OCI-LY3 (cell line): ENCODE data around the gene AP3S1.

Experiments used
- H2AFZ ChIP-seq: fragments of 200-600, 300-600 bp; shearing (Covaris generic); 2 replicates; pipeline ENCODE4 v1.6.0; 2014; ENCODE audit warnings: antibody characterized with exemption, low read depth, low read length
- H3K27ac ChIP-seq: fragments of 200-600, 300-600 bp; sonication (generic); 2 replicates; pipeline ENCODE4 v1.5.1; 2014; ENCODE audit warnings: mild to moderate bottlenecking, low read length, moderate library complexity, mixed read lengths
- H3K27me3 ChIP-seq: fragments of 200-600, 300-600 bp; sonication (generic); 2 replicates; pipeline ENCODE4 v1.6.1; 2014; ENCODE audit warnings: low read depth, low read length, mixed read lengths
- H3K36me3 ChIP-seq: fragments of 200-600, 300-600 bp; sonication (generic); replicated peaks from 2 replicates; pipeline ENCODE3; 2014; ENCODE audit warnings: low read depth, low read length, mixed read lengths
- H3K4me1 ChIP-seq: fragments of 300-600, 200-600 bp; sonication (generic); 2 replicates; pipeline ENCODE4 v1.6.1; 2014; ENCODE audit warnings: low read length, mixed read lengths
- H3K4me2 ChIP-seq: fragments of 200-600, 300-600 bp; sonication (generic); 2 replicates; pipeline ENCODE4 v1.6.1; 2014; ENCODE audit warnings: low read length, mixed read lengths
- H3K4me3 ChIP-seq: fragments of 300-600, 200-600 bp; sonication (generic); 2 replicates; pipeline ENCODE4 v1.5.1; 2014; ENCODE audit warnings: antibody characterized with exemption, mild to moderate bottlenecking, low read length, moderate library complexity
- H3K79me2 ChIP-seq: fragments of 300-600, 200-600 bp; shearing (Covaris generic); 2 replicates; pipeline ENCODE4 v1.6.1; 2014; ENCODE audit warnings: mild to moderate bottlenecking, low read length, mixed read lengths
- H3K9ac ChIP-seq: fragments of 300-600, 200-600 bp; shearing (Covaris generic); 2 replicates; pipeline ENCODE4 v1.6.0; 2014; ENCODE audit warnings: mild to moderate bottlenecking, low read length, moderate library complexity
- H3K9me3 ChIP-seq: fragments of 200-600, 300-600 bp; shearing (Covaris generic); 2 replicates; pipeline ENCODE4 v1.6.1; 2014; ENCODE audit warnings: low read length, mixed read lengths; ENCODE audit not compliant: insufficient read depth
- H4K20me1 ChIP-seq: fragments of 200-600, 300-600 bp; sonication (generic); 2 replicates; pipeline ENCODE4 v1.6.1; 2016; ENCODE audit warnings: low read length, mixed read lengths; ENCODE audit not compliant: insufficient read depth
- EZH2phosphoT487 ChIP-seq: fragments of 200-600 bp; shearing (Covaris generic); IDR thresholded peaks from 2 replicates; pipeline ENCODE4 v1.6.1; 2018; ENCODE audit warnings: antibody characterized with exemption, mixed run types, low read depth
- TF ChIP-seq, protein P1 (sequence below): fragments of 200-600, 300-600 bp; sonication (generic); IDR thresholded peaks from 2 replicates; pipeline ENCODE4 v1.5.1; 2014; ENCODE audit warnings: antibody characterized with exemption, low read length, low read depth

The AP3S1 gene

DNA sequence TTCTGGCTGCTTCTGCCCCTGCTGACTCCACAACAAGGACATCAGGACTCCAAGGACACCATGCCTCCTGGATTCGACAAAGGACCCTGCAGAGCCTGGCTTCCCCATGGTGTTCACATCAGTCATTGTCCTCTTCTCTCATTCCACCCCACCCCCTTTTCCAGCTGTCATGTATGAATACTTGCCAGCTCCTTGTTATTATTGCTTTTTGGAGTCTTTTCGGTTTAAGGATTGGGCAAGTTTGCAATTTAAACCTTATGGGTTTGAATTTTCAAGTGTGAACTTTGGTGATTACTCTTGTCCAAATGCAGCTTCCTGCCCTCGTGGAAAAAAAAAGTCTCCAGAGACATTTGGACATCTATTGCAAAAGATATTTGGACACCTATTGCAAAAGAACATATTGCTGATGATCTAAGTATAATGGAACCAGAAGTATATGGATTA lies 106.4 kb downstream of the AP3S1 start:
- Histone ChIP-seq H2AFZ (no peak overlapping the region), H3K4me1 (no peaks in the 10 kb centered on the region), H4K20me1 (no peaks in the 10 kb centered on the region), H3K27ac (no peak overlapping the region), H3K9ac (no peak overlapping the region), H3K79me2 (no peaks in the 10 kb centered on the region), H3K4me2 (no peak overlapping the region), H3K27me3 (no peaks in the 10 kb centered on the region), H3K36me3 (no peaks in the 10 kb centered on the region), H3K9me3 (no peaks in the 10 kb centered on the region), H3K4me3 (no peak overlapping the region)
- TF ChIP-seq, protein P1, sequence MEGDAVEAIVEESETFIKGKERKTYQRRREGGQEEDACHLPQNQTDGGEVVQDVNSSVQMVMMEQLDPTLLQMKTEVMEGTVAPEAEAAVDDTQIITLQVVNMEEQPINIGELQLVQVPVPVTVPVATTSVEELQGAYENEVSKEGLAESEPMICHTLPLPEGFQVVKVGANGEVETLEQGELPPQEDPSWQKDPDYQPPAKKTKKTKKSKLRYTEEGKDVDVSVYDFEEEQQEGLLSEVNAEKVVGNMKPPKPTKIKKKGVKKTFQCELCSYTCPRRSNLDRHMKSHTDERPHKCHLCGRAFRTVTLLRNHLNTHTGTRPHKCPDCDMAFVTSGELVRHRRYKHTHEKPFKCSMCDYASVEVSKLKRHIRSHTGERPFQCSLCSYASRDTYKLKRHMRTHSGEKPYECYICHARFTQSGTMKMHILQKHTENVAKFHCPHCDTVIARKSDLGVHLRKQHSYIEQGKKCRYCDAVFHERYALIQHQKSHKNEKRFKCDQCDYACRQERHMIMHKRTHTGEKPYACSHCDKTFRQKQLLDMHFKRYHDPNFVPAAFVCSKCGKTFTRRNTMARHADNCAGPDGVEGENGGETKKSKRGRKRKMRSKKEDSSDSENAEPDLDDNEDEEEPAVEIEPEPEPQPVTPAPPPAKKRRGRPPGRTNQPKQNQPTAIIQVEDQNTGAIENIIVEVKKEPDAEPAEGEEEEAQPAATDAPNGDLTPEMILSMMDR = no peak
- TF ChIP-seq EZH2phosphoT487 = no peak

DNA sequence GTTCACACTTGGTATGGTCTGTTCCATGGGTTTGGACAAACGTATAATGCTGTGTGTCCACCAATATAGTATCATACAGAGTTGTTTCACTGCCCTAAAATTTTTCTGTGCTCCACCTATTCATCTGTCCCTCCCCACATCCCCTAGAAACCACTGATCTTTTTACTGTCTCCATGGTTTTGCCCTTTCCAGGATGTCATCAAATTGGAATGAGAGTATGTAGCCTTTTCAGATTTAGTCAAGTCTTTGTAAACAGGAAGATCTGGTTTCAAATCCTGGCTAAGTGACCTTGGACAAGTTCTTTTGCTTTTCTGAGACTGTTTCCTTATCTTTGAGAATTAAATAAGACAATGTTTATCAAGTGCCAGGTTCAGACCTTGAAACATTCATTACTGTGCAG lies 107.4 kb downstream of the AP3S1 start:
- no peaks in the 10 kb centered on the region for H4K20me1 ChIP-seq
- TF ChIP-seq, protein P1 = no peak
- TF ChIP-seq EZH2phosphoT487 = no peak

GRCh38 chr5:115952588-115952987 lies 110.9 kb downstream of the AP3S1 start:
- no peak overlapping the region for H3K4me2 ChIP-seq
- no peaks in the 10 kb centered on the region for H3K9me3 ChIP-seq
- no peaks in the 10 kb centered on the region for H3K4me1 ChIP-seq
- no peak overlapping the region for H3K4me3 ChIP-seq
- no peak overlapping the region for H3K9ac ChIP-seq
- H3K27ac ChIP-seq = no peak overlapping the region
- H3K36me3 ChIP-seq = no peaks in the 10 kb centered on the region
- no peaks in the 10 kb centered on the region for H3K79me2 ChIP-seq
- no peak overlapping the region for H2AFZ ChIP-seq
- TF ChIP-seq EZH2phosphoT487 = no peak
- TF ChIP-seq, protein P1 = no peak
- no peaks in the 10 kb centered on the region for H3K27me3 ChIP-seq
- H4K20me1 ChIP-seq = no peaks in the 10 kb centered on the region

More for the DNA sequence above, 107.4 kb downstream of the AP3S1 start:
- no peak overlapping the region for H3K9ac ChIP-seq
- no peaks in the 10 kb centered on the region for H3K4me1 ChIP-seq
- no peak overlapping the region for H2AFZ ChIP-seq
- no peak overlapping the region for H3K27ac ChIP-seq
- H3K27me3 ChIP-seq = no peaks in the 10 kb centered on the region
- H3K9me3 ChIP-seq = no peaks in the 10 kb centered on the region
- H3K4me3 ChIP-seq = no peak overlapping the region
- H3K4me2 ChIP-seq = no peak overlapping the region
- no peaks in the 10 kb centered on the region for H3K79me2 ChIP-seq
- no peaks in the 10 kb centered on the region for H3K36me3 ChIP-seq

DNA sequence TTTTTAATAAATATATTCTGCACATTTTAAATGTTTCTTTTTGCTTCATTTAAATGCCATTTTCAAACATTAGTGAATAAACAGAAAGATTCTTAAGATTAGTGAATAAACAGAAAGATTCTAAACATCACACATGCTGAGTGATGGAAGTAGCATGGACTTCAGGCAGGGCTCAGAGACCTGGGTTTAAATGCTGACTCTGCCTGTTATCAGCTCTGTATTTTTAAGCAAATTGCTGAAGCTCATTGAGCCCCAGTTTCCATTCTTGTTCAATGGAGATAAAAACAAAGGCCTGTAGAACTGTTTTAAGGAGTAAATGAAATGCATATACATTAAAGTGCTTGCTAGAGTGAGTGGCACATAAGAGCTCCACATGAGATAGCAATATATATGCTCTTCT lies 112.4 kb downstream of the AP3S1 start:
- Histone ChIP-seq H3K27ac (no peak overlapping the region), H3K9me3 (no peaks in the 10 kb centered on the region), H4K20me1 (no peaks in the 10 kb centered on the region), H3K4me1 (no peaks in the 10 kb centered on the region), H3K4me2 (no peak overlapping the region), H3K27me3 (no peaks in the 10 kb centered on the region), H3K4me3 (no peak overlapping the region), H3K79me2 (no peaks in the 10 kb centered on the region), H3K36me3 (no peaks in the 10 kb centered on the region), H2AFZ (no peak overlapping the region), H3K9ac (no peak overlapping the region)
- TF ChIP-seq, protein P1 = no peak
- no peak for TF ChIP-seq EZH2phosphoT487
